HuH-7.5 (cell line): ENCODE data around the gene RIC8A.

ENCODE experiments used
- DNase-seq: peaks from one replicate; pipeline ENCODE4 v3.0.0; 2011; ENCODE audit warnings: low spot score

Gene RIC8A

DNA sequence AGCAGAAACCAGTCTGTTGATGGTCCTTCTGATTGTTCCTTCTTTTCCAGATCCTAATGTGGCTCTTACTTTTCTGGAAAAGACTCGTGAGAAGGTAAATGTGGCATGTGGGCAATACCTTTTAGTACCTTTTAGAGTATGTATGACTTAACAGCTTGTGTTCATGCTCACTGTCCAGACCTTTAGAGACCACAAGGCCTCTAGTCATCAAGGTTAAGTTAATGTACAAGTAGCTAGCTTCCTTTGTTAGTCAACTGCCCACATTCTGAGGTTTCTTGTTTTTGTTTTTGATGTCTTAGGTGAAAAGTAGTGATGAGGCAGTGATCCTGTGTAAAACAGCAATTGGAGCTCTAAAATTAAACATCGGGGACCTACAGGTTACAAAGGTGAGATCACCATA, 36.9 kb downstream of the RIC8A start:
- no peak for DNase-seq

DNA sequence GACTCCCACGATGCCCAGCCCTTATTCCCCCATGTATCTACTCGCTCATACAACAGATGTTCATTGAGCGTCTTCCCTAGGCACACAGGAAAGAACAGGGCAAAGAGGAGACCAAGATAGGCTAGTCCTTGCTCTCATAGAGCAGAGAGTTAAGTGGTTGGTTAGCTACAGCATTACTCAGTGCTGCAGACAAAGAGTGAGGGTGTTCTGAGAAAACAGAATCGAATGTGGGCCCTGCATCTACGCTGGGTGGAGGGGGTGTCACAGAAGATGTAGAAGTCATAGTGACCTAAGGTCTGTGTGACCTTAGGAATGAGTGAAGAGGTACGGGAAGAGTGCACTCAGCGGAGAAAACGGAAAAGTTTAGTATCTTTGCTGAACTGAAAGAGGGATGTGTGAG, 41.6 kb downstream of the RIC8A start:
- DNase-seq = no peak

DNA sequence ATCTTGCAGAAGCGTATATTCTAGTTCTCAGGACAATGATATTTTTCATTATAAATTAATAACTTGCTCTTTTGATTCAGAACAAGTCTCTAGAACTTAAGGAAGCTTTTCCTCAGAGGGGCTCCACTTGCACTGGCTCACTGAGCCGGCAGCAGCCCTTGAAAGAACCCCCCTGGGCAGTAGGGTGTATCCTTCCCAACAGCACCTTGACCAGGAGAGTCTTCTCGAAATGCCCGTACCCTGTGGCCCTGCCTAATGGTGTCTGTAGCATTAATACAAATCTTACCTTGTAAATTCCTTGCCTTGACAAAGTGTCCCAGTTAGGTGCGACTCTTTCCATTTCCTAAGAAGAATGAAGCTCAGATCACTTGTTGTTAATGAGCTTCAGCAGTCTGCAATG, 42.8 kb downstream of the RIC8A start:
- DNase-seq = no peak

DNA sequence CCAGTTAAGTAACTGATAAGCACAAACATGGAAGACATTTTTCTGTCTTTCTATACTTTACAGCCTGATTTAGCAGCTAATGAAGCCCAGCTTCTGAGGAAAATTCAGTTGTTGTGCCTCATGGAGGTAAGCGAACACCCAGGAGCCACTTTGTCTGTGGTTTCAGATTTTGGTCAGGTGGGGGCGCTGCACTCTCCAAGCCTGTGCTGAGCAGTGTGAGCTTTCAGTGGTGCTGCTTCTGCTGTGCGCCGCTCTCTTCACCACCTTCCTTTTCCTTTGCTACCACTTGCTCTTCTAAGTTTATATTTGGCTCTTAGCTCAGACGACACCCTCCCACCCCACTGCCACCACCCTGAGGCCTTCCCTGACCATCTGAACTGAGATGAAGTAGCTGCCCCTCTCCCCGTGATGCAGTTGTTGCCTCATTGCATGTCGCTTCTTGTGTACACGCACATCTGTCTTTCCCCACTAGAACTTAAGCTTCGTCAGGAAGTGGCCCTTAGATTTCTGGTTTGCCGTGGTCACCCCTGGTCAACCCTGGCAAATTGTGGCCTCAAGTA, 43.3 kb downstream of the RIC8A start:
- no peak for DNase-seq

DNA sequence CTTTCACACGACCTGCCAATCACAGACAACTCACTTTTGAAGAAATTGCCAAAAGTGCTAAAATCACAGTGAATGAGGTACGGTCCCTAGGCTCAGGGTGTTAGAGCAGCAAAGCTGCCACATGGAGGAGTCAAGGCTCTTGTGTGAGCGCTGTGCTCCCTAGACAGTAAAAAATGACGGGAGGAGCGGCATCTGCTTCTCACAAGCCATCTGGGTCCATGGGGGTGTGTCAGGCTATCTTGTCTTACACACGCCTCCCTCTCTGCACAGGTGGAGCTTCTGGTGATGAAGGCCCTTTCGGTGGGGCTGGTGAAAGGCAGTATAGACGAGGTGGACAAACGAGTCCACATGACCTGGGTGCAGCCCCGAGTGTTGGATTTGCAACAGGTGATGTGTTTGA, 44.0 kb downstream of the RIC8A start:
- no peak for DNase-seq

DNA sequence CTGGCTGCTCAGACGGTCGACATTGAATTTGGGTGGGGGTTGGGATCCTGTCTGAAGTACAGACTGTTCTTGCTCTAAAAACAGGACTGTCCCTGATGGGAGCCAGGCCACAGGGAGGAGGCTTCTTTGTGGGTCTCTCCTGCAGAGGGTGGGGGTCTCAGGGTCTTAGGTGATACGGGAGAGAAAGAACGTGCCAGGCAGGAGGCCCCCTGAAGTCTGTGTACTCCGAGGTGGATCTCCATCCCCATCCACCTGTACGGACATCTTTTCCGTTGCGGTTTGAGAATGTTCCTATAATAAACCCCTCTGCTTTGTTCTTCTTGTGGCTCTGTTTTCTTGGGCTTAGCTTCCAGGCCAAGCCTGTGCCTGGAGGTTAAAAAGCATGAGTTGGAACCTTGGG, 45.2 kb downstream of the RIC8A start:
- DNase-seq = no peak

DNA sequence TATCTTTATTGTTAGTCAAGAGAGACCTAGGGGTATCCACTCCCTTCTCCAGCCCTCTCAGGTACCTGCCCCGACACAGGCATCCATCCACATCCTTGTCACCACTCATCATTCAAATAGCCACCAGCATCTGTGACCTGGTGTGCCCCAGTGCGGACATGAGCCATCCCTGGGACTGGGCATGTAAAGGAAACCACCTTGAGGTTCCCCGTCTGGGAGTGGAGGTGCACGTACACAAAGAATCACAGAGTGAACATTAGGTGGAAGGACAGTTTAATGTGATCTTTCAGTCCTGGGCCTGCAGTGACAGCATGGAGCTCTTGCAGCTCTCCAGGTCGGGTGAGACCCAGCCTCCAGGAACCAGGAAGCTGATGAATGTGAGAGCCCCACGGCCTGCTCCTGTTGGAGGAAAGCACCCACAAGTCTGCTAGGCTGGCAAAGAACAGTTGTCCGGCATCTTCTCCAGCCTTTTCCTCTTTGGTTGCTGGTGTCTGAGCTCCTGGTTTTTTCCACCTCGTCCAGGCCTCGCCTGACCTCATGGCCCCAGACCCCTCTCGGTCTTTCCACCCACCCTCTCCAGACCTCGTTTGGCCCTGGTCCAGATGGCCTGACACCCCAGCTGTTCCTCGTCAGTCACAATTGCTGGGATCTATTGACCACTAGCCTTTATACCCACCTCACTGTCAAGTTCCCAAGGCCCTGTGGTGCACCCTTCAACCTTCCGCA, 45.8 kb downstream of the RIC8A start:
- DNase-seq = no peak

DNA sequence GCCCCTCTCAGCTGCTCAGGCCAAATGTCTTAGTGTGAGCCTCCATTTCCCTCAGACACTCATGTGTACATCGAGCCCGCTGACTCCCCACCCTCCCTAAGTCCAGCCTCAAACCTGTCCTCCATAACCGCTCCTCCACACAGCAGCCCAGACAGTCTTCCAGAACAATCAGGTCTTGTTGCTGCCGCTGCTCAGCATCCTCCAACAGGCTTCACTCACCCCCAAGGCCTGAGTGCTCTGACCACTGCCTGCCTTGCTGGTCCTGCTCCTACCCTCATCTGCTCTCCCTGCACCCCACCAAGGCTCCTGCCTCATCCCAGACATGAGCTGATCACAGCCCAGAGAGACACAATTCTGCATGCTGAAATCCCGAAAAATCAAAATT, 46.4 kb downstream of the RIC8A start:
- DNase-seq = no peak

DNA sequence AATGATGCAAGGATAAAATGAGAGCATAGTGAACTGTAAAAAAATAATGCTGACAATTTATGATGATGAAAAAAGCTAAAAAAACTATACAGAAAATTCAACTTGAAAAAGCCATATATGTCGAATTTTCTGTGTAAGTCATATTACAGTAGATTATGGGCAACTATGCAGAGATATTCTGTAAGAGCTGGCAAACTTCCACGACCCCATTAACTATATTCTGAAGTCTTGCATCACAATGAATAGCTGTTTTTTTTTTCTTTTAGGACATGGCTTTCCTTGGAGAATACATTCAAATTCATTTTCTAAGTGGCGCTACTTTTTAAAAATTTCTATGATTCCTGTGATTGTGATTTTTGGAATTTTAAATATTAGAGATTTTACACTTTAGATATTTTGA, 47.7 kb downstream of the RIC8A start:
- no peak for DNase-seq

DNA sequence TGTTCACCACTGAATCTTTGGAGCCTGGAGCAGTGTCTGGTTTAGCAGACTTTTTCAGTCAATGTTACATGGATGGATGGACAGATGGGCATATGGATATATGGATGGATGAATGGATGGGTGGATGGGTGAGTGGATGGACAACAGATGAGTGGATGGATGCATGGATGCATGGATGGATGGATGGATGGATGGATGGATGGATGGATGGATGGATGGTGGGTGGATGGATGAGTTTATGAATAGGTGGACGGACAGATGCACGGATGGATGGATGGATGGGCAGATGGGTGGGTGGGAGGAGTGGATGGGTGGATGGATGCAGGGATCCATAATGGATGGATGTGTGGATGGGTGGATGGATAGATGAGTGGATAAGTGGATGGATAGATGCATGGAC, 48.3 kb downstream of the RIC8A start:
- DNase-seq = no peak

DNA sequence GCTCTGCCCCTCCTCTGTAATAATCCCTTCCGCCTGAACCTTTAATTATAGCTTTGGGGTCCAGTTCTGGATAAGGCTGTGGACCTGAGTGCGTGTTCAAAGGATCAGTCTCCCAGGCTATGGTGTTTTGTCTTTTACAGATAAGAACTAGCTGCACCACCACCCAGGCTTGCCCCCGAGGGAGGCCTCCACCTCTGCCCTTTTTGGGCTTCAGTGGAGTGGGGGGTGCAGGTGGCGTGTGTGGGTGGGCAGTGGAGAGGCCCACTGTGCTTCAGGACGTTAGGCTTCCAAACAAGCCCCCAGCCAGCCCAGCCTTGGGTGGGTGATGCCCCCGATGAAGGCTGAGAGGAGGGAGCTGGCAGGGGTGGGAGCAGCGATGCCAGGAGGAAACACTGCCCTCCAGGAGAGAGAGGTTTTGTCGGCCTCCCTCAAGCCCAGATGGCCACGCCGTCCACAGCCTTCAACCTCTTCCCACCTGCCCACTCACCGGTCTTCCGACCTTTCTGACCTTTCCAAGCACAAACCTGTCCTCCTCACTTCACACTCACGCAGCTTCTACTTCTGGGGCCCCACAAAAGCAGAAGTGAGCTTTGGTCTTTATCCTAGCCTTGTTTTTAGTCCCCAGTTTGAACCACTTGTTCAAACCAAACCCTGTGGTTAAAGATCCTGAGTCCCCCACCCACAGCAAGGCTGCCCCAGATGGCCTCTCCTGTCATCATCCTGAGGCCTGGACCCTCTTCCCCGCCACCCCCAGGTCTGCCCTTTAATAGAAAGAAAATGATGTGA, 49.6 kb downstream of the RIC8A start:
- DNase-seq = no peak

DNA sequence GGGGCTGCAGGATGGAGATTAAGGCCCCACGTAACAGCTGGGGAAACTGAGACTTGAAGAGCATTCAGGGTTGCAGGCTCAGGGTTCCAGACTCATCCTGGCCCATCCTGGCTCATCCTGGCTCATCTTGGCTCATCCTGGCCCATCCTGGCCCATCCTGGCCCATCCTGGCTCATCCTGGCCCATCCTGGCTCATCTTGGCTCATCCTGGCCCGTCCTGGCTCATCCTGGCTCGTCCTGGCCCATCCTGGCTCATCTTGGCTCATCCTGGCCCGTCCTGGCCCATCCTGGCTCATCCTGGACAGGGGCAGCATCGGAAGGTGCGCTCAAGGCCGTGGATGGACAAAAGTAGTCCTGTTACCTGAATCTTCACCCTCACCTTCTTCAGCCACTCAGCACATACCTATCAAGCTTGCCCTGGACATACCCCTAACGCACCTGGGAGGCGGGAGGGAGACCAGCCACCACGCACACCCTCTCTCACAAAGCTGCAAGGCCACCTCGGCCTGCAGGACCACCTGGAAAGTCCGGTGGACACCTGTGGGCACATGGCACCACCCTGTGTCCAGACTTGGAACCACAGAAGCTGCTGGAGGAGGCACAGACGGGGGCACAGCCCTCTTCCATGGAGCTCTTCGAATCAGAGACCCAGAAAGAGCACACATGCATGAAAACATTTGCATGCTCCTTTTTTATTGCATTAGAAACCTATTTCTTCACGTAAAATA, 50.4 kb downstream of the RIC8A start:
- no peak for DNase-seq

DNA sequence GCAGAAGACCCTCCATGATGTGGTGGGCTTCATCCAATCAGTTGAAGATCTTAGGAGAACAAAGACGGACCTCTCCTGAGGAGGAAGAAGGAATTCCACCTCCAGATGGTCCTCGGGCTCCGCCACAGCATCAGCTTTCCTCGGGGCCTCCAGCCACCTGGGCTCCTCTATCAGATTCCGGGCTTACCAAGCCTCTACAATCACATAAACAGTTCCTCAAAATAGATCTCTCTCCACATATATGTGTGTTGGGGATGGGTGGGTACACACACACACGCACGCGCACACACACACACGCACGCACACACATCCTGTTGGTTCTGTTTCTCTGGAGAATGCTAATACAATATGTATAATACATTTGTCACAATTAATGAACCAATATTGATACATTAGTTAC, 51.9 kb downstream of the RIC8A start:
- DNase-seq = no peak

DNA sequence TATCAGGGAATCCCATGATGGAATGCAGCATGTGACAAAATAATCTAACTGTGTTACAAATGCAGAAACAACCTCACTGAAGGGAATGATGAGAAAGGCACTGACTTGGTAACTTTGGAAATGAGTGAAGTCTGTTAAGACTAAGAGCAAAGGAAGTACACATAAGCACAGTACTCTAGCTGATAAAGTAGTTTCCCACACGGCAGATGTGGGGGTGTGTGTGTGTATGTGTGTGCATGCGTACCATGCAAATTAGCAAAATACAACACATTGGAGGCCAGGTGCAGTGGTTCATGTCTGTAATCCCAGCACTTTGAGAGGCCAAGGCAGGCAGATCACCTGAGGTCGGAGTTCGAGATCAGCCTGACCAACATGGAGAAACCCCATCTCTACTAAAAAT, 54.1 kb downstream of the RIC8A start:
- no peak for DNase-seq
